HG02852 (cell line): ENCODE results near the gene ERAL1.
"Not testable (repeated sequence)": the region's sequence is repeated elsewhere in the genome, so short reads cannot be mapped to it uniquely, and the experiment has no call there.

Experiments used
- ATAC-seq: cut with Tn5 transposase; IDR thresholded peaks from one replicate; pipeline ENCODE4 v1.9.1; 2021; ENCODE audit warnings: mild to moderate bottlenecking, moderate library complexity; ENCODE audit not compliant: unreplicated experiment

ERAL1 gene

GRCh38 chr17:28897769-28898526 is 43.1 kb downstream of the ERAL1 start:
- ATAC-seq = no peak

GRCh38 chr17:28898527-28898955 is 43.7 kb downstream of the ERAL1 start:
- ATAC-seq = no peak

GRCh38 chr17:28899212-28899815 is 44.5 kb downstream of the ERAL1 start:
- no peak for ATAC-seq

GRCh38 chr17:28900986-28901726 is 46.3 kb downstream of the ERAL1 start:
- ATAC-seq = no peak

- ATAC-seq = peak; percentile 10
Measured at GRCh38 chr17:28901866-28902818, 47.3 kb downstream of the ERAL1 start.

GRCh38 chr17:28902819-28903545 is 48.2 kb downstream of the ERAL1 start, which contains the start of gene DHRS13:
TSS of gene DHRS13 (minus strand) at chr17:28903079. CDS start at chr17:28902944, 135 bp downstream.
- ATAC-seq = peak; percentile 84

GRCh38 chr17:28903546-28903841 is 48.7 kb downstream of the ERAL1 start:
- not testable (repeated sequence) for ATAC-seq

- ATAC-seq = no peak
Measured at GRCh38 chr17:28904800-28905199, 50.0 kb downstream of the ERAL1 start.

- no peak for ATAC-seq
Measured at GRCh38 chr17:28906276-28906675, 51.5 kb downstream of the ERAL1 start.

GRCh38 chr17:28906706-28907438 is 52.1 kb downstream of the ERAL1 start:
- ATAC-seq = no peak

GRCh38 chr17:28907709-28908475 is 53.1 kb downstream of the ERAL1 start:
- no peak for ATAC-seq

- no peak for ATAC-seq
Measured at GRCh38 chr17:28908640-28909167, 53.9 kb downstream of the ERAL1 start.

- ATAC-seq = no peak
Measured at GRCh38 chr17:28910534-28910933, 55.7 kb downstream of the ERAL1 start.
